ENCODE measurements around the gene ASPSCR1.
"Not testable (repeated sequence)": the region's sequence is repeated elsewhere in the genome, so short reads cannot be mapped to it uniquely, and the experiment has no call there.

Gene ASPSCR1

GRCh38 chr17:81942167-81942553 lies 35.3 kb upstream of the ASPSCR1 start:
- no peak for DNase-seq

DNA sequence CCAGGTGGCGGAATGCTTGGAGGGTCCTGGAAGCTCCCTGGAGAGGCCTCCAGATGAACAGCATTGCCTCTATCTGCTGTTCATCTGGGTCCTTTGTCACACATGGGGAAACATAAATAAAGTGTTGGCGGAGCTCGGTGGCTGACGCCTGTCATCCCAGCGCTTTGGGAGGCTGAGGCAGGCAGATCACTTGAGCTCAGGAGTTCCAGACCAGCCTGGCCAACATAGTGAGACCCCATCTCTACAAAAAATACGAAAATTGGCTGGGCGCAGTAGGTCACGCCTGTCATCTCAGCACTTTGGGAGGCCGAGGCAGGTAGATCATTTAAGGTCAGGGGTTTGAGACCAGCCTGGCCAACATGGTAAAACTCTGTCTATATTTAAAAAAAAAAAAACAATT lies 32.6 kb upstream of the ASPSCR1 start:
- no peak for DNase-seq

DNA sequence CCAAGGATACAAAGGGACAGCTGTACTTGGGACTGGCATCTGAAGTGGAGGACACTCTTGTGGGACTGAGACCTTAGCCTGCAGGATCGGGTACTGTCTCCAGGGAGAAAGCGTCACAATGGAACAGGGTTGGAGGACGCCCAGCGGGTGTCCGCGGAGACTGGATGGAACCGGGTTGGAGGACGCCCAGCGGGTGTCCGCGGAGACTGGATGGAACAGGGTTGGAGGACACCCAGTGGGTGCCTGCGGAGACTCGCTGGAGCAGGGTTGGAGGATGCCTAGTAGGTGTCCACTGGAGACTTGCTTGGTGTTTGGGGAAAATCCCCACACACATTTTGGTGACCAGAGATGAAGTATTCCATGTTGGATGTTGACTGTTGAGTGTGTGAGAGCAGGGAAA lies 30.2 kb upstream of the ASPSCR1 start, which contains the start of gene MYADML2:
Gene MYADML2, minus strand, starts transcription at position 45 of the 400 bp plus-strand sequence. CDS start 5,492 bp downstream, outside the sequence.
- DNase-seq, result no peak

GRCh38 chr17:81948635-81949378 lies 28.6 kb upstream of the ASPSCR1 start:
- no peak for DNase-seq

- DNase-seq, result no peak
These were observed 26.9 kb upstream of the ASPSCR1 start for GRCh38 chr17:81950501-81950900.

GRCh38 chr17:81951785-81952684 lies 25.4 kb upstream of the ASPSCR1 start:
- DNase-seq, result no peak

DNA sequence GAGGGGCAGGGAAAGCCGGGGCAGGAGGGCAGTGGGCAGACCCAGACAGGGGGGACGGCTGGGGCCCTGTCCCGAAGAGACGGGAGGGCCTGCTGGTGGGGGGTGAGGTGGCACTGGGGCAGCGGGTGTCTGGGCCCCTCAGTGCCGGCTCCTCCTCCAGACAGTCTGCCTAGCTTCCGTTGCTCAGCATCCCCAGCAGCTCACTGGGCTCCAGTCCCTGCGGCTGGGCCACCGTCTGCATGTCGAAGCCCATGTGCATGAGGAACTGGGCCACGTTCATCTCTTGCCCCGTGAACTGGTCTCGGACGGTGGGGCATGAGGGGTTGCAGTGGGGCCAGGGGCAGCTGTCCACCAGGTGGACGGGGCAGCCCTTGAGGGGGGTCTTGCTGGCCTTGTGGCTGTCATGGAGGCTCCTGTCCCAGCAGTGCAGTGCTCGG lies 24.6 kb upstream of the ASPSCR1 start:
- no peak for DNase-seq

DNA sequence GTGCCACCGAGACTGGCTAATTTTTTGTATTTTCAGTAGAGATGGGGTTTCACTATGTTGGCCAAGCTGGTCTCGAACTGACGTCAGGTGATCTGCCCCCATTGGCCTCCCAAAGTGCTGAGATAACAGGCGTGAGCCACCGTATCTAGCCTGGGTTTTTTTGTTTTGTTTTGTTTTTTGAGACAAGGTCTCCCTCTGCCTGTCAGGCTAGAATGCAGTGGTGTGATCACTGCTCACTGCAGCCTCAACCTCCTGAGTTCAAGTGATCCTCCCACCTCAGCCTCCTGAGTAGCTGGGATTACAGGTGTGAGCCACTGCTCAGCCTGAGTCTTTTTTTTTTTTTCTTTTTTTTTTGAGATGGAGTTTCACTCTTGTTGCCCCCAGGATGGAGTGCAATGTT lies 24.0 kb upstream of the ASPSCR1 start:
- DNase-seq, result not testable (repeated sequence)

GRCh38 chr17:81954131-81955057 lies 23.0 kb upstream of the ASPSCR1 start:
- no peak for DNase-seq

DNA sequence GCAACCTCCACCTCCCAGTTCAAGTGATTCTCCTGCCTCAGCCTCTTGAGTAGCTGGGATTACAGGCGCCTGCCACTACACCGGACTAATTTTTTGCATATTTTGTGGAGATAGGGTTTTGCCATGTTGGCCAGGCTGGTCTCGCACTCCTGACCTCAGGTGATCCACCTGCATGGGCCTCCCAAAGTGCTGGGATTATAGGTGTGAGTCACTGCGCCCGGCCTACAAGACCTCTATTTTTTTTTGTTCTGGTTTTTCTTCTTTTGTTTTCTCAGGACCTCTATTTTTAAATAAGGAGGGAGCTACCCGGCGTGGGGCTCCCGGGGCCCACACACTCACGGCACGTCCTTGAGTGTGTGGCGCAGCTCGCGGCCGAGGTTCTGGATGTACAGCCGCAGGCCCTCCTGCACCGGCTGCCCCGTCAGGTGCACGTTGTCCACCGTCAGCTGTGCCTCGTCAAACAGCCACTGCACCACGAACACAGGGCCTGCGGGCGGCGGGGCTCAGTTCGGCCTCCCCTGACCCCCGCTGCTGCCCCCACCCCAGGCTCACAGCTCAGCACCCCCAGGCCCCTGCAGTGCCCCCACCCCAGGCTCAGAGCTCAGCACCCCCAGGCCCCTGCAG lies 22.3 kb upstream of the ASPSCR1 start:
- DNase-seq, result no peak

- no peak for DNase-seq
These were observed 21.5 kb upstream of the ASPSCR1 start for GRCh38 chr17:81955756-81956544.

DNA sequence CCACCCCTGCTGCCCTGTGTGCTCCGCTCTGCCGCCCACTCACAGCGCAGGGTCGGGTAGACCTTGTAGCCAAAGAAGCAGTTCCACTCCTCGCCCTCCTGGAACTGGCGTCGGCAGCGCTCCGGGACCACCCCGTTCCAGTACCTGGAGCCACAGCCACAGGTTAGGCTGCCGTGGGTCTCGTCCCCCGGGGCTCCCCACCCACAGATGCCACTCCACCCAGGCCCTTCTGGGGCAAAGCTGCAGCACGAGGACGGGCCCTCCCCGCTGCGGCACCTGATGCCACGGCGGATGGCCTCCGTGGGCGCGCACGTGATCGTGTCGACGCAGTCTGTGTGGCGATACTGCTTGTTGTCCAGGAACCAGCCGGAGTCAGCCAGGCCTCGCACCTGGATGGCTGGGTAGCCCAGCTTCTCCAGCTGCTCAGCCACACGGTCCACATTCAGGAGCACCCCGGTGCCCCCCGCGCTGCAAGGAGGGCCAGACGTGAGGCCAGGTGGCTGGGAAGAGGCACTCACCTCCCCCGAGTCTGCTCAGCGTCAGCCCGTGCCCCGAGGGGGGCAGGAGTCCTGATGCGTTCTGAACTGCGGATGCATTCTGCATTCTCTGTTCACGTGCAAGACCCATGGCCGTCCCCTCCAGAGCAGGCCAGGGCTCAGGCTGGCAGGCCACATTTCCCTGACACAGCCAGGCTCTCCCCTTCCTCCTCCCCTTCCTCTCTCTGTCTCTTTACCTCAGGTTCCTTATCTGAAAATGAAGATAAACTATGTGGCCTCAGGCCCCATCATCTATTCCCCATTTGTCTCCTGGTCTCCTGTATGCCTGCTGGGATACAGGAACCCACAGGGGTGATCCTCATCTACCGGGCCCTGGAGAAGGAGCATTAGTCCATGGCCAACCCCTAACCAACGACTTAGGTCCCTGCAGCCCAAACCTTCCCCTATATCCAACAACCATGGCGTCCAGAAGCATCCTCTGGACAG lies 20.5 kb upstream of the ASPSCR1 start:
- no peak for DNase-seq

DNA sequence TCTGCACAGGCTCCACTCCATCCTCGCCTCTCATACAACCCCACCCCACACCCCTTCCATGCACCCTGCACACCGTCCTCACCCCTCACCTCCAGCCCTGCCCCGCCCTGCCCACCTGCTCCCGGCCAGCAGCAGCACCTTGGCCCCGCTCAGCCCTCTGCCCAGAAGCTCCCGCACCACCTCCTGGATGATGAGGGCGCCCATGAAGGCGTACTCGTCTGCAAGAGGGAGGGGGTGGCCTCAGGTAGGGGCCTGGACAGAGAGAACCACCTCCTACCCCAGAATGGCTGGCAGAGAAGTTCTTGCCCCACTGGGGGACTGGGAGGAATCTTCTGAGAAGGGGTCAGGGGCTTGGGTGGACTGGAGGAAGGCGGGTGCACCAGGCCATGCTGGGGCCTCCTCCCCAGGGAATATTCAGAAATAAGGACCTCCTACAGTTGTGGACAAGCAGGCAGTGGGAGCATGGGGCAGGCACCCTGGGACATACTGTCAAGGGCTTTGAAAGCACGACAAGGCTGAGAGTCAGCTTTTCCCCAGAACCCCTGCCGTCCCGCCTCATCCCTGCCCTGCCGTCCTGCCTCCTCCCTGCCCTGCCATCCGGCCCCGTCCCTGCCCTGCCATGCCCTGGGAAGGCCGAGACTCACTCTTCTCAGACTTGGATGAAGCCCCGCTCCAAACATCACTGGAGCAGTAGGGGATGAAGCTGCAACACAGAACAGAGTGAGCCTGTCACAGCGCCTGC lies 19.6 kb upstream of the ASPSCR1 start:
- no peak for DNase-seq

DNA sequence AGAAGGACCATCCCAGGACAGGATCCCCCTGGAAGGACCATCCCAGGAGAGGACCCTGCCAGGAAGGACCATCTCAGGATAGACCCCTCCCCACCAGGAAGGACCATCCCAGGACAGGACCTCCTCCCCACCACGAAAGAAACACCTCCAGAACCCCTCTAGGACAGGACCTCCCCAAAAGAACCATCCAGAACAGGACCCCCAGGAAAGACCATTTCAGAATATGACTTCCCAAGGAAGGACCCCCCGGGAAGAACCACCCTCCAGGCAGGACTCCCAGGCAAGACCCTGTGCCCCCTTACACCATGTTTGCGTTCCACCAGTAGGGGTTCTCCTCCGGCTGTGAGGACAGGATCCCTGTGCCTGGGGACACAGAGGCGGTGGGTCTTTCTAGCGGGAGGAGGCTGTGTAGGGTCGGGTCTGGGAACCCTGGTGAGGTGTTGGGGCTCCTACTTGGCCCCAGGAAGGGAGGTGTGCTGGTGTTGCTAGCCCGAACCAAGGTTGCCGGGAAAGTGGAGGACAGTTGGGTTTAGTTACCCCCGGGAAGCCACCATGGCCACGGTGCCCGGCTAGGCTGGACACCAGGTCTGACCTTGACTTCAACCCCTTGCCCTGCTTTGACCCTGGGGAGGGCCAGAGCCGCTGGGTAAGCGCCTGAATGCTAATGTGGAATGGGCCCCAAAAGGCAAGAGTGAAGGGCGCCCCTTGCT lies 18.6 kb upstream of the ASPSCR1 start:
- DNase-seq, result no peak

- peak; percentile 57 to 72 for DNase-seq
These were observed 17.9 kb upstream of the ASPSCR1 start for GRCh38 chr17:81959362-81960129.

- no peak for DNase-seq
These were observed 17.1 kb upstream of the ASPSCR1 start for GRCh38 chr17:81960130-81960958.

DNA sequence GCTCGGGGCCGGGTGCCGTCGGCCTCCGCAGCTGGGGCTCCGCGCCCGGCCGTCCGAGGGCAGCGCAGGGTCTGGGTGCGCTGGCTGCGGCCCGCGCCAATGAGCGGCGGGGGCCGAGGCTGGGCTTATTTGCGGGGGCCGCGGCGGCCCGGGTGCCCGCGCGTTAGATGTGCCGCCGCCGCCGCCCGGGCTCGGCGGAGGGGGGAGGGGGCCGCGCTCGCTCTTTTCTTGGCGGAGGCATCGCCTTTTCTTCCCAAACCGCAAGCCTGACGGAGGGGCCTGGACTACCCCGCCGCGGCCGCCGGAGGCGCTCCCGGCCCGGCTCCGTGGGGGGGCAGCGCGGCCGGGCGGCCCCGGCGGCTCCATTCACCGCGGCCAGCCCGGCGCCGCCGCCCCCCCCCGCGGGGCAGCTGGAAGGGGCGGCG lies 16.3 kb upstream of the ASPSCR1 start, which contains the start of gene NOTUM:
Gene NOTUM, minus strand, starts transcription at position 101 of the 425 bp plus-strand sequence. CDS start 278 bp downstream, outside the sequence.
- DNase-seq, result peak; percentile 26 to 39

Measured in SHP77 (cell line).